ENCODE data around the gene ATP5ME.

ATP5ME gene

DNA sequence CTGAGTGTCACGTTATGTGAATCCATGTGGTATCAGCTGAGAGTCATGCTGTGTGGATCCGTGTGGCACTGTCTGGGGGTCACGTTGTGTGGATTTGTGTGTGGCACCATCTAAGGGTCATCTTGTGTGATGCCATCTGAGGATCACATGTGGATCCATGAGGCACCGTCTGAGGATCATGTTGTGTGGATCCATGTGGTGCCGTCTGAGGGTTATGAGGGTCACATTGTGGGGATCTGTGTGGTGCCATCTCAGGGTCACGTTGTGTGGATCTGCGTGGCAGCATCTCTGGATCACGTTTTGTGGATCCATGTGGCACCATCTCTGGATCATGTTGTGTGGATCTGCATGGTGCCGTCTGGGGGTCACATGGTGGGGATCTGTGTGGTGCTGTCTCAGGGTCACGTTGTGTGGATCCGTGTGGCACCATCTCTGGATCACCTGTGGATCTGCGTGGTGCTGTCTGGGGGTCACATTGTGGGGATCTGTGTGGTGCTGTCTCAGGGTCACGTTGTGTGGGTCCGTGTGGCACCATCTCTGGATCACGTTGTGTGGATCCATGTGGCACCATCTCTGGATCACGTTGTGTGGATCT, 41.8 kb downstream of the ATP5ME start:
- no peak for DNase-seq

DNA sequence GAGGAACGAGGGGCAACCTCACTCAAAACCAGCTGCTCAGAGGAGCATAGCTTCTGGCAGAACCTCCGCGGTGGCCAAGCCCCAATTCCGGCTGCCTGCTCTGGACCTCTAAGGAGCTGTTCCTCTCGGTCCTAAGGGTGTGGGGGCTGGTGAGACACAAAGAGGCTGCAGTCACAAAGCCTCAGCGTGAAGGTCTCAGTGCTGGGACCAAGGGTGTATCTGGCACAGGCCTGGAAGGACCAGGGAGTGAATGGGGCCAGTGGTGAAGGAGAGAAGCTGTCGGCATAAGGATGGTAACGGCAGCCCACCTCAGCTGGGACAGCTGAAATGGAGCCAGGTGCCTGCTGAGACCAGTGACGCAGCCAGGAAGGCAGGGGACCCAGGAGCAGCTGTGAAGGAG, 43.4 kb downstream of the ATP5ME start:
- DNase-seq, result no peak

DNA sequence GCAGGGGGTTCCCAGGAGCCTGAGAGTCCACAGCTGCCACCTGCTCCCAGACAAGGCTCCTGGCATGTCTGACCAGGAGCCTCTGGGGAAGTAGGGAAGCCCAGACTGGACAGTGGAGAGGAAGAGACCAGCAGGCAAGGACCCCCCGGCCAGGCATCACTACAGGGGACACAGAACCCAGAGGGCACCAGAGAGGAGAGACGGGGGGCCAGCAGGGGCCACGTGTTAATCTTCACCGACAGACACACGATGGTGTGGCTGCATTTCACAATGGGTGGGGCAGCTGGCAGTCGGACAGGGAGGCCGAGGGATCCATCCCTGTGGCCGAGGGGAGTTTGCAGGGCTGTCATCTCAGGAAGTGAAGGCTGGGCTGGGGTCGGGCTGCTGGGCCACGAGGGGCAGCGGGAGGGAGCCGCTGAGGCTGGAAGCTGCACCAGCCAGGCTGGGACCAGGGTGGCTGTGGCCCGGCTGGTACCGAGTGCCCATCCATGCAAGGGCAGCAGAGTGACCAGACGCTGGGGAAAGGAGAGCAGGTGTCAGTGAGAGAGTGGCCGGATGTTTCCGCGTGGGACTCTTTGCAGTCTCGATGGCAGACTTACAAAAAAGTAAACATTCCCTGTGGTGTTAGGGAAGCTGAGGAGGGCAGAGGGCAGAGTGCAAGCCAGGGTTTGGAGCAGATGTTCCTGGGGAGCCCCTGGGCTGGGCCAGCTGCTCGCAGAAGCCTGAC, 44.0 kb downstream of the ATP5ME start:
- DNase-seq, result no peak

DNA sequence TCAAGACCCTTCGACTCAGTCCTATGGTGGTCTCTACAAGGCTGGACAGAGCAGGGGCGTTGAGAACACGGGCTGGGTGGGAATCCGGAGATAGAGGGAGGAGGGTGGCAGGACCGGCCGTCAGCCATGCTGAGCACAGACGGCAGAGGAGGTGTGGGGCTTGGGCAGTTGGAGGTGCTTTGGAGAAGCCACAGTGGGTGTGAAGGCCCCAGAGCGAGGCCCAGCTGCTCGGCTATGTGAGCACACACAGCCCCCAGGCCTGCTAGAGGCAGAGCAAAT, 44.5 kb downstream of the ATP5ME start:
- no peak for DNase-seq

DNA sequence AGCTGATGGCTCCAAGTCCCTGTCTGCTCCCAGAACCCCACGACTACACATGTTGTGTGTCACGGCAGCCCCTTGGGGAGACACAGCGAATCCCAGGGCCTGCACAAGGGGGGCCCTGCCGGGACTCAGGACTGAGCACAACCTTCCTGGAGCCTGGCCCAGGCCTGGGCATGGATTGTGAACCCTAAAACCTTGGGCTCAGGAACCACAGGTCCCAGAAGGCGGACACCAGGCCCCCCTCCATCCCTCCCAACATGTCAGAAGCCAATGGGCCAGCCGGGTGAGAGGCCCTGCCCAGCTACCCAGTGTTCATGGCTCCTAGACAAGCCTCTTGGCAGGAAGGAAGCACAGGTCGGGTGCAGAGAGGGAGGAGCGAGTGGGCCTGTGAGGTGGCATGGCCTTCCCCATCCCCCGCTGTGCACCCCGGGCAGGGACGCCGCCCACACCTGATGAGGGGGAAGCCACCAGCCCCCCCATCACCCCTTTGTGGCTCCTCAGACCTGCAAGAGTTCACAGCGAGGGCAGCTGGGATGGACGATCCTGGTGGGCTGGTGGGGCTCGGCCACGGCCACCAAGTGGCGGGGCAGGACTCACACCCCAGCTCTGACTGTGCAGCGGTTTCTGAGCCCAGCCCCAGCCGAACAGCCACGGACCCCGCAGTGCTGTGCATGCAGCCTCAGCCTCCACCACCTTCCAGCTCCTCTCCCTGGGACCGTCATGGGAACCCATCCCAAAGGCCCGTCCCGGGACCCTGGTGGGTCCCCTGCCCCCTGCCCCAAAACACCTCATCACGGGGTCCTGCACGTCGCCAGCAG, 45.0 kb downstream of the ATP5ME start:
- DNase-seq, result no peak

DNA sequence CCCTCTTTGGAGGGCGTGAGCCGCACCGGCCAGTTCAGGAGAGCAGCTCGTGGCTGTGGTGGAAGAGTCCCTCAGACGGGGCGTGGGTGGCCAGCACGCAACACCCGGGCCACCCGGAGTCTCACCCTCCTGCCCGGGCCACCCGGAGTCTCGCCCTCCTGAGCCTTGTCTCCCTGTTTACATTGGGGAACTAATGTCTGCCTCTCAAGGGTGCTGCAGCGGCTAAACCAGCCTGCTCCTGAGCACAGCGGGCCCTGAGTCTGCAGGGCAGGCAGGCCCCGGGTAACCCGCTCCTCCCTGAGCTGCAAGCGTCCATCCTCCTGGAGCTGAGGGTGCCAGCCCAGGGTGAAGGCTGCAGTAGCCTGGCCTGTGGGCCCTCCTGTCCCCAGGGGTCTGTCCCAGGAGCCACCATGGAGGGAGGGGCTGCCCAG, 45.8 kb downstream of the ATP5ME start:
- DNase-seq, result no peak

DNA sequence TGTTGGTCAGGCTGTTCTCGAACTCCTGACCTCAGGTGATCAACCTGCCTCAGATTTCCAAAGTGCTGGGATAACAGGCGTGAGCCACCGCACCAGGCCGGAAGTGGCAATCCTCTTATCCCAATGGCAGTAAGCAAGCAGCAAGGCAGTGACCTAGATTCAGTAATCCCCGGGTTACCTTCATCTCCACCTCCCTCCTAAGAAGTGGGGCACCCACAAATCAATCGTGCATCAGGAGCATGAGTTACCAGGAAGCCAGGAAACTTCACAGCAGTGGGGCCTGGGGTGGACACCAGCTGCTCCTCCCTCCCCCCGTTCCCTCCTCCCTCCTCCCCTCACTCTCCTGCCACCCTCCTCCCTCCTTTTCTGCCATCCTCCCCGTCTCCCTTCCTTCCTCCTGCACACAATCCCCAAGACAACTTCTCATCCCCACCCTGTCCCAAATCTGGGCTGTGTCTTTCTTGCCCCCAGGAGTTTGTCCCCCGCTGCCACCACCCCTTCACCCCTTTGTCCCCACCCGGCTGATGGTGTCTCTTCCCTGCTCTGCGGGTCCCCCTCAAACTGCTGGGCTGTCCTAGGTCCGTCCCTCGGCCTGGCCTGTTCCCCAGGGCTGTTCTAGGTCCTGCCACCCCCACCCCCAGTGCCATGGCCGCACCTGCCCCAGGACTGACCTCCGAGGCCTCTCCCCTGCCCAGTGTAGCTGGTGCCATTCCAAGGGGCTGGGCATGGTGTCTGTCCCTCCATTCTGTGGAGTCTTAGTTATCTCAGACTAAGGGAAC, 46.5 kb downstream of the ATP5ME start:
- DNase-seq, result no peak

DNA sequence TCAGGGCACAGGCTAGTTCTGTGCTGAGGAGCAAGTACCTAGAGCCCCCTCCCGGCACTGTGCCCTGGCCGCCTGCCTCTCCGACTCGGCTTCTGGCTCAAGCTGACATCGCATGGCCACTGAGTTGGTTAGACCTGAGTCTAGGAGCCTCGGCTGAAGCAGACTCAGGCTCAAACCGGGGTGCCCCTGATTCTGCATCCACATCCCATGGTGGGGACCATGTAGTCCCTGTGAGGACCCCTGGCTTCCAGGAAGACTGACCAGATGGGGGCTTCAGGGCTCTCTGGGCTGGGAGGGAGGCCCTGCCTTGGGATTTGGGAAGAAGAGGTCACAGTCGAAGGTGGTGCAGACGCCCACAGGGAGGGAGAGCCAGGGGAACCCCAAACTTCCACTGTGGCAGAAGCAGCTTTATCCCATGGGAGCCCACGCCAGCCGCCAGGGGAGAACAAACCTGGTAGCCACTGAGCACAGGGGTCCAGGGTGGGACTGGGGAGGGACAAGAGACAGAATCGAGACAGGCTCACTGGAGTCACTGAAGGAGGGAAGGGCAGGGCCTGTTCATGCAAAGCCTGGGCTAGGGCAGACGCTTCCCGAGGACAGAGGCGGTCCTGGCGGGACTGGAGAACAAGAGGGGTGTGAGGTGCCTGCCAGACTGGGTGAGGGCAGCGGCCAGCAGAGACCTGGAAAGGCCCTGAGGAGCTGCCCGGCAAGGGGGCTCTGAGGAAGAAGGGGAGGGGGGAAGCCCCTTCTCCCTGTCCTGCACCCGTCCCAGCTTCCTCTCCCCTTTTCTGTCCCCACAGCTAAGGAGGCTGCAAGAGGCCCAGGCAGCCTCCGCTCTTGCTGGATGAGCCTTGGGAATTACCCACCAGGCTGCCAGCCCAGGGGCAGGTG, 47.6 kb downstream of the ATP5ME start:
- DNase-seq, result no peak

DNA sequence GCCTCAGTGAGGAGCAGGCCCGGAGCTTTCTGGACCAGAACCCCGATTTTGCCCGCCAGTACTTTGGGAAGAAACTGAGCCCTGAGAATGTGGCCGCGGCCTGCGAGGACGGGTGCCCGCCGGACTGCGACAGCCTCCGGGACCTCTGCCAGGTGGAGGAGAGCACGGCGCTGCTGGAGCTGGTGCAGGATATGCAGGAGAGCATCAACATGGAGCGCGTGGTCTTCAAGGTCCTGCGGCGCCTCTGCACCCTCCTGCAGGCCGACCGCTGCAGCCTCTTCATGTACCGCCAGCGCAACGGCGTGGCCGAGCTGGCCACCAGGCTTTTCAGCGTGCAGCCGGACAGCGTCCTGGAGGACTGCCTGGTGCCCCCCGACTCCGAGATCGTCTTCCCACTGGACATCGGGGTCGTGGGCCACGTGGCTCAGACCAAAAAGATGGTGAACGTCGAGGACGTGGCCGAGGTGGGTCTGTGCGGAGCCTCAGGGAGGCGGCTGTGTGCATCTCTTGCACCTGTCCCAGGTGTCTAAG, 48.4 kb downstream of the ATP5ME start:
- DNase-seq, result no peak

DNA sequence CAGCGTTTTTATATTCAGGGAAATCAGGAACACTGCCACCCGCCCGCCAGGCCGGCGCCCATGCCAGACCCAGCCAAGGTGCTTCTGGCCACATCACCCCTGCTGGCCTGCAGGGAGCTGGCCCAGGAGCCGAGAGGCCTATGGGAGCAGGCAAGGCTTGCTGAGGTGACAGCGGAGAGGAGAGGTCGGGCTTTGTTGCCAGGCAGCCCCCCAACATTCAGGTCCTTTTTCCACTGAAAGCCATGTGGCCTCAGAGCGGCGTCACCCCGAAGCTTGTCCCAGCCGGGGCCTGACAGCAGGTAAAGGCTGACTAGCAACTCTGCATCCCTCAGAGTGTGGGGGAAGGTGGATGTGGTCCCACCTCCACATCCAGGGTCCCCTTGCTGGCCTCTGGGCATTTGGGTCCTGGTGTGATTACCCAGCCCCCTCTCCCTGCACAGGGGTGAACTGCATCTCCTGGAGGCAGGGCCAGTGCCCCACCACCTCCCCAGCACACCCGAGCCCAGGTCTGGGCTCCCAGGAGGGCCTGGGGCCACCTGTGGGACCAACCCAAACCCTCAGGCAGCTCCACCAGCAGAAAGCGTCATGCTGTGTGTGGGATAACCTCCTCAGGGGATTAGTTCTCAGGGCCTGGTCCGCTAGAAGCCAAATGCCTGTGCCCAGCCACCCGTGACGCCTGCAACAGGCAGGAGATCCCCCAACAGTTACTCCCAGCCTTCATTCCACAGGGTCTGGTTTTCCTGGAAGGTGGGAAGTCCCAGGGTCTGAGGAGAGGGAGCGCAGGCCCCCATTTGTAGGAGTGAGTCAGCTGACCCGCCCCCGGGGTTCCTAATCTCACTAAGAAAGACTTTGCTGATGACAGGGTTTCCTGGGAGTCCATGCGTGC, 49.1 kb downstream of the ATP5ME start, which contains the start of gene PDE6B:
Gene PDE6B, plus strand, starts transcription at position 869 of the 886 bp plus-strand sequence. CDS start 54 bp downstream, outside the sequence.
- DNase-seq, result no peak

DNA sequence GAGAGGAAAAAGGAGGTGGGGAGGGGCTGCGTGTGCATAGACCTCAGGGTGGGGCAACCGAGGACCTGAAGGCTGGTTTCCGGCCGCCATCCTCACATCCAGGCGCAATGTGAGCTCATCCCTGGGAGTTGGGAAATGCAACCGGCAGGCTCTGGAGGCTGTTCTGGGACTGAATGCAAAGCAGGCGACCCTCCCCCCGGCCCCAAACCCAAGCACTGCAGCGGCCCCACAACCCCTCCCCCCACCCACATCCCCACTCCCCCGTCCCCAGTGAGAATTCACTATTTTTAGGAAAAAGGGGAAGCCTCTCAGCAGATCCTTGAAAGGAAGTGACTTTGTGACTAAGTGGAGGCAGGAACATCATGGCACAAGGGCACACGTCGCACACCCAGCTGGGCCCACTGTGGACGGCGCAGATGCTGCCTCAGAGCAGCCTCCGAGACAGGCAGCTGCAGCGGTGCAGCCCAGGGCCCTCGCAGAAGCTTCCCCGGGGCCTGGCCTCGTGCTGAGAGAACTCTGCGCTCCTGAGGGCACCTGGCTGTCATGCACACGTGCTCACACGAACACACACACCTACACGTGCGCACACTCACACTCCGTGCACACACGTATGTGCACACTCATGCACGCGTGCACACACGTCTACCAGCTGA, 50.0 kb downstream of the ATP5ME start:
- no peak for DNase-seq

DNA sequence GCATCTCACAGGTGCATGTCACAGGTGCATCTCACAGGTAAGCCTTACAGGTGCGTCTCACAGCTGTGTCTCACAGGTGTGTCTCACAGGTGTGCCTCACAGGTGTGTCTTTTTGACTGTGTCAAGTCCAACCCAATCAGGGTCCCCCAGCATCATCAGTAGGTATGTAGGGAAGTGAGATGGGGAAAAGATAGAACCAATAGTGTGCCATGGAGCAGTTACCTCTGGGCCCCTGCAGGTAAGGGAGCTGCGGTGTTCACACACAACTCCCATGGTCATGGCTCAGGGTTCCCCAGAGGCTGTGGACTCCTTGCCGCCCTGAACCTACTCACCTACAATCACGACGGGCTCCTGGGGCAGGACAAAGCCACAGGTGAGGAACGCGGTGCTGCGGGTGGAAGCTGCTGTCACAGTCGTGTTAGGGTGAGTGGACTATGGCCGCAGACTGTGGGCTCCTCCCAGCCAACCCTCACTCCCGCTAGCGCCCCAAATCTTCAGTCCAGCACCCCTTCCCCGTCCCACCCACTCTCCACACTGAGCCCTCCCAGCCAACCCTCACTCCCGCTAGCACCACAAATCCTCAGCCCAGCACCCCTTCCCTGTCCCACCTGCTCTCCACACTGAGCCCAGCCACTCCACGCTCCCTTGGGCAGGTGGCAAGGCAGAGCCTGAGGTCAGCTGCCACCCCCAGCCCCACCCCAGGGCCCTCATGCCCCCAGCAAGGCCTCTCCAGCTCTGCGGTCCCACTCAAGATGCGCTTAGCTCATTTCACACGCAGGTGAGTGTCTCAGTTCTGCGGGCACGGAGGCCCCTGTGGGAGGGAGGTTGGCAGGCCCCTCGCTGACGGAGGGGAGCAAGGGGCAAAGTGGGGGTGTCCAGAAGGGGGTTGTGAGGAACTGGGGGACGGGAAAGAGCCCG, 50.8 kb downstream of the ATP5ME start:
- no peak for DNase-seq
